PC-3 (cell line): ENCODE measurements around the gene RNF126. TPM values are rescaled to one million over a fixed set of nuclear protein-coding genes. Genes with fewer than 3 reads are reported as not detected.

ENCODE experiments used
- ATAC-seq: fragments of 200-7000 bp; cut with Tn5 transposase; 2 replicates; pipeline ENCODE4 v1.9.1; 2020; ENCODE audit warnings: mild to moderate bottlenecking, moderate library complexity
- BruUV-seq: library from RNA; stranded (reverse); fragments of 400-500 nt; replicated peaks from 2 replicates; lab custom pipeline; 2021; lab: Mats Ljungman, UMichigan
- CTCF ChIA-PET: fragments of 300-600 bp; sonication (Branson Sonifier 250); formaldehyde crosslinking; loops from one replicate; lab custom pipeline; 2022; ENCODE audit warnings: antibody characterized with exemption; lab: Charles Lee
- POLR2A ChIA-PET: fragments of 300-600 bp; sonication (Branson Sonifier 250); formaldehyde crosslinking; loops from one replicate; lab custom pipeline; 2022; ENCODE audit warnings: antibody characterized with exemption; ENCODE audit not compliant: unreplicated experiment; lab: Charles Lee
- DNase-seq: peaks from one replicate; pipeline ENCODE4 v3.0.0-alpha.2; 2015
- H2AFZ ChIP-seq: fragments of 300-600 bp; sonication (generic); 2 replicates; pipeline ENCODE4 v1.6.0; 2016; ENCODE audit warnings: antibody characterized with exemption, low read length
- H3F3A ChIP-seq: fragments of 300-600 bp; sonication (generic); one replicate; pipeline ENCODE4 v1.6.0; 2017; ENCODE audit warnings: antibody characterized with exemption, low read length, control low read depth, mild to moderate bottlenecking; ENCODE audit not compliant: unreplicated experiment
- H3K27ac ChIP-seq: fragments of 300-600 bp; sonication (generic); 2 replicates; pipeline ENCODE4 v1.5.1; 2016; ENCODE audit warnings: mild to moderate bottlenecking, low read length
- H3K27me3 ChIP-seq: fragments of 300-600 bp; sonication (generic); 2 replicates; pipeline ENCODE4 v1.6.1; 2016; ENCODE audit warnings: low read length, mixed read lengths
- H3K36me3 ChIP-seq: fragments of 300-600 bp; sonication (generic); 2 replicates; pipeline ENCODE4 v1.6.1; 2016; ENCODE audit warnings: low read depth, mixed run types, low read length, mixed read lengths
- H3K4me1 ChIP-seq: fragments of 300-600 bp; sonication (generic); 2 replicates; pipeline ENCODE4 v1.5.1; 2016; ENCODE audit warnings: low read length; ENCODE audit not compliant: insufficient read depth
- H3K4me2 ChIP-seq: fragments of 300-600 bp; sonication (generic); 2 replicates; pipeline ENCODE4 v1.6.0; 2016; ENCODE audit warnings: low read length
- H3K4me3 ChIP-seq: fragments of 300-600 bp; sonication (generic); 2 replicates; pipeline ENCODE4 v1.5.1; 2016; ENCODE audit warnings: mild to moderate bottlenecking, low read length, mixed read lengths
- H3K79me2 ChIP-seq: fragments of 300-600 bp; sonication (generic); 2 replicates; pipeline ENCODE4 v1.6.1; 2017; ENCODE audit warnings: low read length, mixed read lengths
- H3K9ac ChIP-seq: fragments of 300-600 bp; sonication (generic); 2 replicates; pipeline ENCODE4 v1.6.0; 2016; ENCODE audit warnings: mild to moderate bottlenecking, low read length
- H3K9me2 ChIP-seq: fragments of 300-600 bp; sonication (generic); replicated peaks from 2 replicates; pipeline ENCODE4 v1.6.1; 2016; ENCODE audit warnings: mixed run types, low read length, mixed read lengths
- H3K9me3 ChIP-seq: fragments of 300-600 bp; sonication (generic); 2 replicates; pipeline ENCODE4 v1.6.1; 2016; ENCODE audit warnings: low read length, mixed read lengths
- H4K20me1 ChIP-seq: fragments of 300-600 bp; sonication (generic); 2 replicates; pipeline ENCODE4 v1.6.1; 2016; ENCODE audit warnings: low read length, mixed read lengths
- EZH2 ChIP-seq: fragments of 300-600 bp; sonication (generic); IDR thresholded peaks from one replicate; pipeline ENCODE4 v1.6.1; 2017; ENCODE audit warnings: antibody characterized with exemption, mild to moderate bottlenecking, low read length; ENCODE audit not compliant: unreplicated experiment
- EZH2phosphoT487 ChIP-seq: fragments of 300-600 bp; sonication (generic); IDR thresholded peaks from 2 replicates; pipeline ENCODE4 v1.6.1; 2018; ENCODE audit warnings: mild to moderate bottlenecking, antibody characterized with exemption, low read length, borderline replicate concordance
- intact Hi-C: fragments of 100-400 bp; cut with micrococcal nuclease; formaldehyde crosslinking; loops from 2 replicates; pipeline ENCODE4 v1.9.0; 2023
- total RNA-seq: library from RNA; depleted of rRNA; stranded (reverse); fragments of >200 nt; gene quantifications from 2 replicates; pipeline ENCODE4 v1.2.3, GENCODE V29; 2014
- TF ChIP-seq, protein P1 (sequence below): fragments of 300-600 bp; sonication (generic); conservative IDR thresholded peaks from 2 replicates; pipeline ENCODE4 v1.5.1; 2017; ENCODE audit warnings: antibody characterized with exemption, low read depth, mild to moderate bottlenecking, low read length

RNF126 gene
- total RNA-seq, 1 experiment from 2014 or later, result 86.4 TPM

DNA sequence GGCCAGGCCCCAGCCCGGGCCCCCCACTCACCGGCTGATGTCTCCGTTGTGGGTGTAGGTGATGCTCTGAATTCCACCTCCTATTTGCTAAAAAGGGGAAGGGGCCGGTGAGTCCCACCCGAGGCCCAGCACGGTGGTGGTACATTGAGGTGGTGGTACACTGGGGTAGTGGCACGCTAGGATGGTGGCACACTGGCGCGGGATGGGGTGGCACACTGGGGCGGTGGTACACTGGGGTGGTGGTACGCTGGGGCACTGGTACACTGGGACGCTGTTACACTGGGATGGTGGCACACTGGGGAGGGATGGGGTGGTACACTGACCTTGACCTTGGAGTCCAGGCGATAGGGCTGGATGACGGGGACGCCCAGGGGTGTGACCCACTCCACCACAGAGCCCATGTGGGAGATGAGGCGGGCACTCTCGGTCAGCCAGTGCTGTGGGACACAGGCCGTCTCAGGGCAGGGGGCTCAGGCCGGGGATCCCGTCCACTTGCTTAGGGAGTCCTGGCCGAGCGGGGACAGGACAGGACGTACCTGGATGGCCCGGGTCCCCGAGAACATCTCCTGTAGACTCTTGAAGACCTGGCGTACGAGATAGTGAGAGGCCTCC is 44.2 kb downstream of the RNF126 start:
- ATAC-seq, result no peak
- Histone ChIP-seq H3K9ac (no peak overlapping the region), H3K4me2 (no peak overlapping the region), H3K9me2 (no peaks in the 10 kb centered on the region), H3F3A (no peaks in the 10 kb centered on the region), H3K4me1 (no peaks in the 10 kb centered on the region), H3K79me2 (no peaks in the 10 kb centered on the region), H2AFZ (no peak overlapping the region), H3K27ac (no peak overlapping the region), H3K27me3 (no peaks in the 10 kb centered on the region), H3K9me3 (no peaks in the 10 kb centered on the region), H3K4me3 (no peak overlapping the region), H4K20me1 (no peaks in the 10 kb centered on the region), H3K36me3 (no peaks in the 10 kb centered on the region)
- no peak for TF ChIP-seq EZH2phosphoT487
- TF ChIP-seq EZH2, result no peak
- TF ChIP-seq, protein P1, sequence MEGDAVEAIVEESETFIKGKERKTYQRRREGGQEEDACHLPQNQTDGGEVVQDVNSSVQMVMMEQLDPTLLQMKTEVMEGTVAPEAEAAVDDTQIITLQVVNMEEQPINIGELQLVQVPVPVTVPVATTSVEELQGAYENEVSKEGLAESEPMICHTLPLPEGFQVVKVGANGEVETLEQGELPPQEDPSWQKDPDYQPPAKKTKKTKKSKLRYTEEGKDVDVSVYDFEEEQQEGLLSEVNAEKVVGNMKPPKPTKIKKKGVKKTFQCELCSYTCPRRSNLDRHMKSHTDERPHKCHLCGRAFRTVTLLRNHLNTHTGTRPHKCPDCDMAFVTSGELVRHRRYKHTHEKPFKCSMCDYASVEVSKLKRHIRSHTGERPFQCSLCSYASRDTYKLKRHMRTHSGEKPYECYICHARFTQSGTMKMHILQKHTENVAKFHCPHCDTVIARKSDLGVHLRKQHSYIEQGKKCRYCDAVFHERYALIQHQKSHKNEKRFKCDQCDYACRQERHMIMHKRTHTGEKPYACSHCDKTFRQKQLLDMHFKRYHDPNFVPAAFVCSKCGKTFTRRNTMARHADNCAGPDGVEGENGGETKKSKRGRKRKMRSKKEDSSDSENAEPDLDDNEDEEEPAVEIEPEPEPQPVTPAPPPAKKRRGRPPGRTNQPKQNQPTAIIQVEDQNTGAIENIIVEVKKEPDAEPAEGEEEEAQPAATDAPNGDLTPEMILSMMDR, result no peak
- ChIA-PET POLR2A (no interaction called here), CTCF (no interaction called here)
- intact Hi-C loops, result no loop called here
- no TSS peak for BruUV-seq
- DNase-seq, result no peak

DNA sequence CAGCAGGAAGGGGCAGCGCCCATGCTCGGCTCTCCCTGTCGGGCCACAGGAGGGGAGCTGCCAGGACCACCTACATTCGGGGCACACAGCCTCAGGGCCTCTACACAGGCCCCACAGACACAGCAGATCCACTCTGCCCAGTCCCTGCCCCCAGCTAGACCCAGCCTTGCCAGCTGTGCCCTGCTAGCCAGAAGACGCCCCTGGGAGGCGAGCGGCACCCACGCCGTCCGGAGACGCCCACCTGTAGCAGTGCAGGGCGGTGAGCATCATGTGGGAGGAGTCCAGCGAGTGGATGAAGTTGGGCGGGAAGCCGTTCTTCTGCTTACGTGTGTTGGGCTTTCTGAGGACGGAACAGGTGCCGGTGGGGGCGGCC is 44.8 kb downstream of the RNF126 start:
- Histone ChIP-seq H3K9ac (no peak overlapping the region), H3K4me2 (no peak overlapping the region), H3F3A (no peaks in the 10 kb centered on the region), H3K79me2 (no peaks in the 10 kb centered on the region), H3K4me3 (no peak overlapping the region), H3K9me3 (no peaks in the 10 kb centered on the region), H4K20me1 (no peaks in the 10 kb centered on the region), H3K4me1 (no peaks in the 10 kb centered on the region), H3K9me2 (no peaks in the 10 kb centered on the region), H2AFZ (no peak overlapping the region), H3K27me3 (no peaks in the 10 kb centered on the region), H3K27ac (no peak overlapping the region), H3K36me3 (no peaks in the 10 kb centered on the region)
- DNase-seq, result no peak
- POLR2A ChIA-PET, result no interaction called here
- ATAC-seq, result no peak
- CTCF ChIA-PET, result no interaction called here
- no TSS peak for BruUV-seq
- TF ChIP-seq EZH2phosphoT487 (no peak), EZH2 (no peak)
- TF ChIP-seq, protein P1, result no peak
- intact Hi-C loops, result no loop called here

DNA sequence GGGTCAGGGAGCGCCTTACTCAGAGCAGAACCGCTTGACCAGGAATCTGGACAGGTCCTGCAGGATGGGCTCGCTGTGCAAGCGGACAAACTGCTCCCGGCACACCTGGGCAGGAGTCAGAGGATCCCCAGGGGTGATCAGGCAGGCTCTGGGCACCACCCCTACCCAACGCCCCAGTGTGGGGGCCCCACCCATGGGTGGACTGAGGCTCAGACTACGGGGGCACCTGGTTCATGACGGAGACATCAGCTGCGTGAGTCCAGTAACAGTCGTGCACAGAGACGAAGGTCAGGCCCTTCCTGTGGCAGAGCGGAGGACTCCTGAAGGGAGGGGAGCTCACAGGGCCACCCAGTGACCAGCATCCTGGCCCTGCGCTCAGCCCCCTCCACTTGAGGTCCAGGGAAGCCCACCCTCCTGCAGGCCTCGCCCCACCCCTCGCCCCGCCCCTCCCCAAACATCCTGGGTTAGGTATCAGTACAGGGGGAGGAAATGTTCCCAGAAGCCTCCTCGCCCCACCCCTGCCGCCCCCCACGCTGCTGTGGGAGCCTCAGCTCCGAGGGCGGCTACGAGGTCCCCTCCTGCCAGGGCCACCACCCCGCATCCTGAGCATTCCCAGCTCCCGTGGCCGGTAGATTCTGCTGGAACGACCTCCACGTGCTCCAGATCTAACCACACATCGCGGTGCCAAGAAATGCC is 45.3 kb downstream of the RNF126 start:
- ATAC-seq, result no peak
- H3K27ac ChIP-seq, result no peak overlapping the region
- H3K4me3 ChIP-seq, result no peak overlapping the region
- no peaks in the 10 kb centered on the region for H3K9me2 ChIP-seq
- H3K36me3 ChIP-seq, result no peaks in the 10 kb centered on the region; the same call in 1 of the 2 replicates
- H3K4me1 ChIP-seq, result no peaks in the 10 kb centered on the region
- H4K20me1 ChIP-seq, result no peaks in the 10 kb centered on the region
- no peak overlapping the region for H3K4me2 ChIP-seq
- POLR2A ChIA-PET, result no interaction called here
- intact Hi-C loops, result no loop called here
- H3F3A ChIP-seq, result no peaks in the 10 kb centered on the region
- H3K27me3 ChIP-seq, result no peaks in the 10 kb centered on the region
- H3K9me3 ChIP-seq, result no peaks in the 10 kb centered on the region
- no peak for DNase-seq
- H3K9ac ChIP-seq, result no peak overlapping the region
- no peaks in the 10 kb centered on the region for H3K79me2 ChIP-seq
- no TSS peak for BruUV-seq
- CTCF ChIA-PET, result no interaction called here
- no peak overlapping the region for H2AFZ ChIP-seq
- TF ChIP-seq, protein P1, result no peak
